SK-N-SH (cell line): ENCODE measurements around the gene MOB2. TPM values are rescaled to one million over a fixed set of nuclear protein-coding genes. Genes with fewer than 3 reads are reported as not detected.

Source experiments
- CTCF ChIA-PET: fragments of 300-600, 350-600 bp; formaldehyde crosslinking; extraction: SDS; loops from one replicate; lab custom pipeline; 2021; lab: Yijun Ruan, JAX
- POLR2A ChIA-PET: fragments of 350-600 bp; sonication (Branson Sonifier 250); formaldehyde crosslinking; extraction: SDS; loops from one replicate; lab custom pipeline; 2020; ENCODE audit warnings: antibody characterized with exemption, inconsistent platforms; lab: Yijun Ruan, JAX
- DNase-seq: peaks from one replicate; pipeline ENCODE4 v3.0.0; 2012
- H2AFZ ChIP-seq: fragments of 200-600 bp; sonication (generic); 2 replicates; pipeline ENCODE4 v1.8.1; 2016; ENCODE audit warnings: antibody characterized with exemption, mild to moderate bottlenecking, low read depth
- H3F3A ChIP-seq: fragments of 200-600 bp; sonication (generic); replicated peaks from 2 replicates; pipeline ENCODE3; 2016; ENCODE audit warnings: antibody characterized with exemption, mild to moderate bottlenecking; ENCODE audit not compliant: insufficient read depth
- H3K27ac ChIP-seq, 2 experiments: fragments of 200-500 bp in 1 of 2; fragments of 200-600 bp in 1 of 2; sonication (Bioruptor generic) in 1 of 2; sonication (generic), shearing (Covaris generic) in 1 of 2; 2 replicates each; pipeline versions ENCODE4 v1.5.1 to v1.6.1; 2014 to 2016; ENCODE audit warnings: low read depth in 2 of 2, inconsistent platforms in 1 of 2, low read length in 1 of 2, mild to moderate bottlenecking in 1 of 2, mixed read lengths in 1 of 2
- H3K27me3 ChIP-seq: fragments of 200-600 bp; sonication (generic), shearing (Covaris generic); 2 replicates; pipeline ENCODE4 v1.6.1; 2016; ENCODE audit warnings: mixed run types; ENCODE audit not compliant: insufficient read depth
- H3K36me3 ChIP-seq, 2 experiments: fragments of 200-500 bp in 1 of 2; fragments of 200-600 bp in 1 of 2; sonication (Bioruptor generic) in 1 of 2; sonication (generic) in 1 of 2; replicated peaks in 1 of 2; 2 replicates each; pipeline versions ENCODE3 to v1.5.1; 2014 to 2016; ENCODE audit warnings: low read length in 1 of 2, mild to moderate bottlenecking in 1 of 2; ENCODE audit not compliant: insufficient read depth in 2 of 2, control insufficient read depth in 1 of 2
- H3K4me1 ChIP-seq, 2 experiments: fragments of 200-500 bp in 1 of 2; fragments of 200-600 bp in 1 of 2; sonication (Bioruptor generic) in 1 of 2; sonication (generic), shearing (Covaris generic) in 1 of 2; 2 replicates each; pipeline versions ENCODE4 v1.5.1 to v1.6.1; 2014 to 2016; ENCODE audit warnings: low read depth in 1 of 2, low read length in 1 of 2, mixed run types in 1 of 2; ENCODE audit not compliant: insufficient read depth in 2 of 2, control insufficient read depth in 1 of 2
- H3K4me2 ChIP-seq: fragments of 200-600 bp; sonication (generic), shearing (Covaris generic); 2 replicates; pipeline ENCODE4 v1.6.1; 2017; ENCODE audit warnings: mixed run types
- H3K4me3 ChIP-seq, 2 experiments: fragments of 200-500 bp in 1 of 2; fragments of 200-600 bp in 1 of 2; sonication (Bioruptor generic) in 1 of 2; sonication (generic), shearing (Covaris generic) in 1 of 2; 2 replicates each; pipeline versions ENCODE4 v1.5.1 to v1.8.1; 2014 to 2016; ENCODE audit warnings: low read depth in 2 of 2, inconsistent platforms in 1 of 2, low read length in 1 of 2, mild to moderate bottlenecking in 1 of 2, mixed read lengths in 1 of 2, moderate library complexity in 1 of 2
- H3K79me2 ChIP-seq: fragments of 200-600 bp; sonication (generic); 2 replicates; pipeline ENCODE4 v1.8.1; 2017; ENCODE audit warnings: mild to moderate bottlenecking; ENCODE audit not compliant: insufficient read depth
- H3K9ac ChIP-seq: fragments of 200-600 bp; sonication (generic); 2 replicates; pipeline ENCODE4 v1.6.1; 2017; ENCODE audit warnings: mixed run types
- H3K9me2 ChIP-seq: fragments of 200-600 bp; sonication (generic); 2 replicates; pipeline ENCODE4 v1.6.1; 2017; ENCODE audit warnings: mixed run types
- H3K9me3 ChIP-seq: fragments of 200-600 bp; sonication (generic); 2 replicates; pipeline ENCODE4 v1.6.1; 2017; ENCODE audit warnings: mixed run types, mild to moderate bottlenecking, moderate library complexity
- H4K20me1 ChIP-seq: fragments of 200-600 bp; sonication (generic); 2 replicates; pipeline ENCODE4 v1.6.1; 2017; ENCODE audit warnings: mild to moderate bottlenecking, mixed run types; ENCODE audit not compliant: insufficient read depth
- CTCF ChIP-seq: fragments of 200-600 bp; sonication (generic); IDR thresholded peaks from 2 replicates; pipeline ENCODE4 v1.6.1; 2017; ENCODE audit warnings: antibody characterized with exemption, mild to moderate bottlenecking, moderate library complexity
- EZH2phosphoT487 ChIP-seq: fragments of 200-600 bp; sonication (generic); IDR thresholded peaks from 2 replicates; pipeline ENCODE4 v1.6.1; 2017; ENCODE audit warnings: low read depth, mixed run types, mild to moderate bottlenecking, antibody characterized with exemption, moderate library complexity, borderline replicate concordance
- GABPA ChIP-seq: IDR thresholded peaks from 2 replicates; pipeline ENCODE4 v1.4.0; 2012; ENCODE audit warnings: low read depth, mild to moderate bottlenecking
- GATA2 ChIP-seq: sonication (generic); formaldehyde crosslinking; IDR thresholded peaks from 2 replicates; pipeline ENCODE4 v1.5.0; 2020; ENCODE audit warnings: mild to moderate bottlenecking, missing genetic modification reagents
- TCF12 ChIP-seq: IDR thresholded peaks from 2 replicates; pipeline ENCODE4 v1.4.0; 2012
- TEAD4 ChIP-seq: IDR thresholded peaks from 2 replicates; pipeline ENCODE4 v1.4.0; 2012; ENCODE audit warnings: mild to moderate bottlenecking, borderline replicate concordance; ENCODE audit not compliant: insufficient read depth
- USF1 ChIP-seq: IDR thresholded peaks from 2 replicates; pipeline ENCODE4 v1.4.0; 2012; ENCODE audit warnings: low read depth, borderline replicate concordance
- WGBS: methylation state at CpG from one replicate; pipeline ENCODE4 v1.1.6; 2017; ENCODE audit warnings: low lambda C conversion rate; 5-methylcytosine and 5-hydroxymethylcytosine counted together
- polyA plus RNA-seq, 3 experiments: library from polyadenylated mRNA; depleted of rRNA; stranded (reverse); fragments of >200 nt; gene quantifications; 2 replicates each; pipeline ENCODE4 v1.2.3, GENCODE V29; 2012

The MOB2 gene
- polyA plus RNA-seq, 1 of the 3 experiments (the other 2 are of a cell fraction), result 45.8 TPM

GRCh38 chr11:1507381-1508140, 21.0 kb upstream of the MOB2 start:
- Histone ChIP-seq H3K9ac (no peak overlapping the region), H2AFZ (no peak overlapping the region), H3K4me1 (peaks cover 0 to 39% of the 10 kb centered on the region in 2 experiments; a peak in 1 of 4 replicates), H3K27ac (no peak overlapping the region; a peak in 1 of 4 replicates), H3K27me3 (no peaks in the 10 kb centered on the region), H3K4me3 (no peak overlapping the region), H3K79me2 (peaks cover 61% of the 10 kb centered on the region; the same call in 1 of the 2 replicates), H3F3A (peaks cover 4% of the 10 kb centered on the region), H4K20me1 (peaks cover 88% of the 10 kb centered on the region), H3K36me3 (no peaks in the 10 kb centered on the region), H3K9me3 (no peaks in the 10 kb centered on the region), H3K4me2 (no peak overlapping the region), H3K9me2 (no peaks in the 10 kb centered on the region)
- 92% methylated on average over 15 of the region's 21 CpGs for WGBS
- POLR2A ChIA-PET, result no interaction called here
- CTCF ChIA-PET, result interaction anchor here (1.1 to 7.6 kb wide), 3 partner anchors 7 to 214 kb away, joined by 3 to 40 read pairs (median 3); no protein-coding TSS in a partner anchor
- no peak for DNase-seq
- TF ChIP-seq EZH2phosphoT487, result no peak
- no peak for TF ChIP-seq TCF12
- no peak for TF ChIP-seq CTCF

GRCh38 chr11:1506981-1507380, 20.4 kb upstream of the MOB2 start:
- WGBS, result 91% methylated on average over 6 of the region's 9 CpGs
- Histone ChIP-seq H3K4me2 (no peak overlapping the region), H3K36me3 (no peaks in the 10 kb centered on the region), H2AFZ (no peak overlapping the region), H3K9ac (no peak overlapping the region), H3K27ac (no peak overlapping the region; a peak in 1 of 4 replicates), H3K9me2 (no peaks in the 10 kb centered on the region), H3F3A (no peaks in the 10 kb centered on the region), H3K27me3 (no peaks in the 10 kb centered on the region), H4K20me1 (peaks cover 88% of the 10 kb centered on the region), H3K4me3 (no peak overlapping the region), H3K4me1 (peaks cover 0 to 45% of the 10 kb centered on the region in 2 experiments; a peak in 1 of 4 replicates), H3K9me3 (no peaks in the 10 kb centered on the region), H3K79me2 (peaks cover 67% of the 10 kb centered on the region; the same call in 1 of the 2 replicates)
- DNase-seq, result no peak
- CTCF ChIA-PET, result interaction anchor here (1.9 to 7.6 kb wide), 2 partner anchors 8 to 39 kb away, joined by 6 to 40 read pairs; no protein-coding TSS in a partner anchor
- no peak for TF ChIP-seq GATA2
- TF ChIP-seq GABPA, result no peak
- TF ChIP-seq USF1, result no peak
- TF ChIP-seq TEAD4, result no peak
- POLR2A ChIA-PET, result no interaction called here
